Measurements from ENCODE around the gene PLA2G4F. TPM values are rescaled to one million over a fixed set of nuclear protein-coding genes. Genes with fewer than 3 reads are reported as not detected.

PLA2G4F gene
- total RNA-seq, 5 donors from 2014 or later (not counting 1 experiment from before 2014, with no cell fraction given), result 0.10 to 0.23 (median 0.16) TPM; not detected in 2

GRCh38 chr15:42090781-42091180 is 65.7 kb downstream of the PLA2G4F start:
- Mint-ChIP-seq H3K9me3 (no peaks in the 10 kb centered on the region), H3K27ac (no peak overlapping the region), H3K27me3 (peaks cover 0 to 7% of the 10 kb centered on the region in 2 donors), H3K36me3 (no peaks in the 10 kb centered on the region), H3K4me1 (no peaks in the 10 kb centered on the region), H3K4me3 (no peak overlapping the region)
- Histone ChIP-seq H3K36me3 (ENCODE audit: control insufficient read depth in 2 of 2, extremely low read depth in 1 of 2, insufficient read depth in 1 of 2, low read length in 1 of 2) (no peaks in the 10 kb centered on the region), H3K27ac (ENCODE audit: low read length) (no peak overlapping the region), H3K27me3 (replicated peaks in 1 of 2; ENCODE audit: control insufficient read depth in 2 of 2, extremely low read depth in 1 of 2, insufficient read depth in 2 of 2, low read length in 1 of 2) (peaks cover 0 to 42% of the 10 kb centered on the region in 2 experiments), H3K4me1 (ENCODE audit: control insufficient read depth in 1 of 2, extremely low read depth in 1 of 2, insufficient read depth in 2 of 2, low read length in 2 of 2) (no peaks in the 10 kb centered on the region), H3K9me3 (no peaks in the 10 kb centered on the region), H3K4me3 (ENCODE audit: control insufficient read depth in 1 of 2, extremely low read depth in 1 of 2, low read length in 1 of 2) (no peak overlapping the region)
- ChIA-PET POLR2A (no interaction called here), CTCF (no interaction called here)
- DNase-seq (no peak), ATAC-seq (replicated peaks in 1 of 4) (no peak)
- WGBS (ENCODE audit: insufficient coverage), result 74% methylated on average over 3 of the region's 9 CpGs

GRCh38 chr15:42090370-42090769 is 66.1 kb downstream of the PLA2G4F start:
- POLR2A ChIA-PET, result no interaction called here
- Mint-ChIP-seq H3K36me3 (no peaks in the 10 kb centered on the region), H3K27ac (no peak overlapping the region), H3K9me3 (no peaks in the 10 kb centered on the region), H3K4me3 (no peak overlapping the region), H3K27me3 (peaks cover 0 to 7% of the 10 kb centered on the region in 2 donors), H3K4me1 (no peaks in the 10 kb centered on the region)
- ATAC-seq (replicated peaks in 1 of 4) (no peak), DNase-seq (no peak)
- Histone ChIP-seq H3K36me3 (ENCODE audit: control insufficient read depth in 2 of 2, extremely low read depth in 1 of 2, insufficient read depth in 1 of 2, low read length in 1 of 2) (no peaks in the 10 kb centered on the region), H3K27ac (ENCODE audit: low read length) (no peak overlapping the region), H3K27me3 (replicated peaks in 1 of 2; ENCODE audit: control insufficient read depth in 2 of 2, extremely low read depth in 1 of 2, insufficient read depth in 2 of 2, low read length in 1 of 2) (peaks cover 0 to 39% of the 10 kb centered on the region in 2 experiments), H3K4me3 (ENCODE audit: control insufficient read depth in 1 of 2, extremely low read depth in 1 of 2, low read length in 1 of 2) (no peak overlapping the region), H3K4me1 (ENCODE audit: control insufficient read depth in 1 of 2, extremely low read depth in 1 of 2, insufficient read depth in 2 of 2, low read length in 2 of 2) (no peaks in the 10 kb centered on the region), H3K9me3 (no peaks in the 10 kb centered on the region)
- 53% methylated on average over 3 of the region's 7 CpGs for WGBS (ENCODE audit: insufficient coverage)
- CTCF ChIA-PET, result no interaction called here

GRCh38 chr15:42089942-42090341 is 66.5 kb downstream of the PLA2G4F start:
- Mint-ChIP-seq H3K9me3 (no peaks in the 10 kb centered on the region), H3K27ac (no peak overlapping the region), H3K36me3 (no peaks in the 10 kb centered on the region), H3K27me3 (peaks cover 0 to 7% of the 10 kb centered on the region in 2 donors), H3K4me1 (no peaks in the 10 kb centered on the region), H3K4me3 (no peak overlapping the region)
- Histone ChIP-seq H3K27me3 (replicated peaks in 1 of 2; ENCODE audit: control insufficient read depth in 2 of 2, extremely low read depth in 1 of 2, insufficient read depth in 2 of 2, low read length in 1 of 2) (peaks cover 0 to 40% of the 10 kb centered on the region in 2 experiments), H3K4me1 (ENCODE audit: control insufficient read depth in 1 of 2, extremely low read depth in 1 of 2, insufficient read depth in 2 of 2, low read length in 2 of 2) (peaks cover 0 to 1% of the 10 kb centered on the region in 2 experiments), H3K9me3 (no peaks in the 10 kb centered on the region), H3K36me3 (ENCODE audit: control insufficient read depth in 2 of 2, extremely low read depth in 1 of 2, insufficient read depth in 1 of 2, low read length in 1 of 2) (no peaks in the 10 kb centered on the region), H3K27ac (ENCODE audit: low read length) (no peak overlapping the region), H3K4me3 (ENCODE audit: control insufficient read depth in 1 of 2, extremely low read depth in 1 of 2, low read length in 1 of 2) (no peak overlapping the region)
- 100% methylated on average over 1 of the region's 4 CpGs for WGBS (ENCODE audit: insufficient coverage)
- DNase-seq (no peak), ATAC-seq (replicated peaks in 1 of 4) (no peak)
- ChIA-PET POLR2A (no interaction called here), CTCF (no interaction called here)

Other genes with a start within 250 kb of the PLA2G4F start
- 10 to 100 TPM; 11.7 to 46.8 (median 16.8) TPM for gene EHD4, start 184.1 kb downstream of the PLA2G4F start, total RNA-seq
- gene PLA2G4E, start 135.6 kb downstream of the PLA2G4F start, total RNA-seq, result not detected
- not detected for gene PLA2G4D, start 62.1 kb downstream of the PLA2G4F start, total RNA-seq
- 100 to 1,000 TPM in 3 of 5 donors, 10 to 100 TPM in 2; 98.5 to 113 (median 101) TPM for gene VPS39, start 51.7 kb upstream of the PLA2G4F start, total RNA-seq
- 10 to 100 TPM; 32.7 to 51.2 (median 45.7) TPM for gene GANC, start 116.6 kb upstream of the PLA2G4F start, total RNA-seq
- 10 to 100 TPM; 44.0 to 55.4 (median 45.4) TPM for gene TMEM87A, start 116.8 kb upstream of the PLA2G4F start, total RNA-seq
- gene CAPN3, start 202.9 kb upstream of the PLA2G4F start, total RNA-seq, result 10 to 100 TPM; 13.4 to 19.8 (median 15.8) TPM